ENCODE results near the gene DGAT2.

Gene DGAT2

DNA sequence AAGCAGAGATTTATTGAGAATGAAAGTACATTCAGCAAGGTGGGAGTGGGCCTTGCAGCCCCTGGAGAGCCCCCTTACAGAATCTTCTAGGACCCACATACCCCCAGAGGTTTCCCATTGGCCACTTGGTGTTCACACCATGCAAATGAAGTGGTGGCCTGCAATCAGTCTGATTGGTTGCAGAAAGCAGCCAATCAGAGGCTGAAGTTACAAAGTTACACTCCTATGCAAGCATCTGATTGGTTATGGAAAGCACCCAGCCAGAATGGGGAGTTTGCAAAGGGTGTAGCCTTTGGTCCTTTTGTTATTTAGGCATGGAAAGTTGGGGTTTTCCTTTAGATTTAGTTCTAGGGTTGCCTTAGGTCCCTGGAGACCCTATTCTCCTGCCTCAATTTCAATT lies 81.3 kb downstream of the DGAT2 start:
- TF ChIP-seq EGR1 (IDR thresholded peaks at IDR 0.05) (no peak), CEBPB (IDR thresholded peaks at IDR 0.05) (no peak), TEAD4 (IDR thresholded peaks at IDR 0.05) (no peak), ZBTB7A (IDR thresholded peaks at IDR 0.05; ENCODE audit: low read depth) (no peak), RAD21 (IDR thresholded peaks at IDR 0.05; ENCODE audit: low read depth) (no peak), FOXM1 (IDR thresholded peaks at IDR 0.05; ENCODE audit: borderline replicate concordance, low read depth) (no peak), EP300 (IDR thresholded peaks at IDR 0.05; ENCODE audit: borderline replicate concordance) (no peak), YY1 (IDR thresholded peaks at IDR 0.05; ENCODE audit: low read depth) (no peak), TCF12 (IDR thresholded peaks at IDR 0.05; ENCODE audit: low read depth) (no peak)
- TF ChIP-seq, protein P1, sequence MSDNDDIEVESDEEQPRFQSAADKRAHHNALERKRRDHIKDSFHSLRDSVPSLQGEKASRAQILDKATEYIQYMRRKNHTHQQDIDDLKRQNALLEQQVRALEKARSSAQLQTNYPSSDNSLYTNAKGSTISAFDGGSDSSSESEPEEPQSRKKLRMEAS (IDR thresholded peaks at IDR 0.05) = no peak

DNA sequence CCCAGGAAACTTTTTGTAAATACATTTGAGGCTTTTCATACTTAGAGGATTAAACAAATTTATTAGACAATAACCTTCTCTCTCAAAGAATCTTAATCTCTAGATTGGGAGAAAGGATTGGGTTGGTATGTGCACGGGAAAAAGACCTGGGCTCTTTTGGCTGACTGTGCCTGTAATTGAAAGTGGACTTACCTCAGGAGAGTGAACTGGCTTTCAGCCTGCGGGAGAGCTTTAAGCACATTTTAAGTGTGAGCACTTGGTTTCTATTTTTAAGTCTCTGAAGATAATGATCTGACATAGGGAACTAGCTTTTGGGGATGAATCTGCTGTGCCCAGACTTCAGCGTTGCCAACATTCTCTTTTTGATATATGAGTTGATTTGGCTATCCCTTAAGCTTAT lies 82.2 kb downstream of the DGAT2 start:
- TF ChIP-seq, protein P2, sequence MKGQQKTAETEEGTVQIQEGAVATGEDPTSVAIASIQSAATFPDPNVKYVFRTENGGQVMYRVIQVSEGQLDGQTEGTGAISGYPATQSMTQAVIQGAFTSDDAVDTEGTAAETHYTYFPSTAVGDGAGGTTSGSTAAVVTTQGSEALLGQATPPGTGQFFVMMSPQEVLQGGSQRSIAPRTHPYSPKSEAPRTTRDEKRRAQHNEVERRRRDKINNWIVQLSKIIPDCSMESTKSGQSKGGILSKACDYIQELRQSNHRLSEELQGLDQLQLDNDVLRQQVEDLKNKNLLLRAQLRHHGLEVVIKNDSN (IDR thresholded peaks at IDR 0.05) = no peak
- TF ChIP-seq NFIC (IDR thresholded peaks at IDR 0.05) (no peak), TAF1 (IDR thresholded peaks at IDR 0.05; ENCODE audit: low read depth) (no peak), RAD21 (IDR thresholded peaks at IDR 0.05; ENCODE audit: low read depth) (no peak), TEAD4 (IDR thresholded peaks at IDR 0.05) (no peak), YY1 (IDR thresholded peaks at IDR 0.05; ENCODE audit: low read depth) (no peak)
- TF ChIP-seq, protein P1 (IDR thresholded peaks at IDR 0.05) = no peak

Measured in Ishikawa (cell line).